Ishikawa (cell line): ENCODE data around the gene MAGI1.

ENCODE experiments used
- CEBPB ChIP-seq: IDR thresholded peaks from 2 replicates; pipeline ENCODE4 v1.6.1; 2012
- CREB1 ChIP-seq: IDR thresholded peaks from 2 replicates; pipeline ENCODE4 v1.6.1; 2012; ENCODE audit warnings: low read depth
- EGR1 ChIP-seq: IDR thresholded peaks from 2 replicates; pipeline ENCODE4 v1.6.1; 2012
- EP300 ChIP-seq: IDR thresholded peaks from 2 replicates; pipeline ENCODE4 v1.6.1; 2012; ENCODE audit warnings: borderline replicate concordance
- FOXM1 ChIP-seq: IDR thresholded peaks from 2 replicates; pipeline ENCODE4 v1.6.1; 2012; ENCODE audit warnings: low read depth, borderline replicate concordance
- NFIC ChIP-seq: IDR thresholded peaks from 2 replicates; pipeline ENCODE4 v1.6.1; 2012
- RAD21 ChIP-seq: IDR thresholded peaks from 2 replicates; pipeline ENCODE4 v1.6.1; 2012; ENCODE audit warnings: low read depth
- TAF1 ChIP-seq: IDR thresholded peaks from 2 replicates; pipeline ENCODE4 v1.6.1; 2012; ENCODE audit warnings: low read depth, mild to moderate bottlenecking
- TCF12 ChIP-seq: IDR thresholded peaks from 2 replicates; pipeline ENCODE4 v1.6.1; 2012; ENCODE audit warnings: low read depth
- TEAD4 ChIP-seq: IDR thresholded peaks from 2 replicates; pipeline ENCODE4 v1.6.1; 2012
- YY1 ChIP-seq: IDR thresholded peaks from 2 replicates; pipeline ENCODE4 v1.6.1; 2012; ENCODE audit warnings: low read depth
- ZBTB7A ChIP-seq: IDR thresholded peaks from 2 replicates; pipeline ENCODE4 v1.6.1; 2012; ENCODE audit warnings: low read depth
- TF ChIP-seq, protein P1 (sequence below): IDR thresholded peaks from 2 replicates; pipeline ENCODE4 v1.6.1; 2012
- TF ChIP-seq, protein P2 (sequence below): IDR thresholded peaks from 2 replicates; pipeline ENCODE4 v1.6.1; 2012; ENCODE audit warnings: low read depth, mild to moderate bottlenecking
- TF ChIP-seq, protein P3 (sequence below): IDR thresholded peaks from 2 replicates; pipeline ENCODE4 v1.6.1; 2012

Gene MAGI1

DNA sequence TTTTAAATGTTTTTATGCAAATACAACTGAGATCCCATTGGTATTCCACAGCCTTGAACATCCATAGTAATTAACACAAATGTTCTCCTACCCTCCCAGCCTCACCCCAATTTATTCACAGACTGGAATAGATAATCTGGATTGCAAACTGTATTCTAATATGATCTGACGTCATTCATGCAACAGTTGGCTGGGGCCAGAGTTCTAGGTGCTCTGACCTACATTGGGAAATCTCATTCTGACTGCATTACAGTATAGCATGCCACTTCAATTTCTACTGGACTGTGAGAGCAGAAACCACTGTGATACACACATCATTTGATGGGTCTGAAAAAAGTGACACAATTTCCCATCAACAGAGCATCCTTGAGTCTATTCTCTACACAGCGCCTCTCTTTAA is 403.1 kb downstream of the MAGI1 start:
- no peak for TF ChIP-seq ZBTB7A
- TF ChIP-seq TEAD4 = no peak
- no peak for TF ChIP-seq CEBPB
- TF ChIP-seq YY1 = no peak
- TF ChIP-seq NFIC = no peak
- TF ChIP-seq TAF1 = no peak
- no peak for TF ChIP-seq CREB1
- no peak for TF ChIP-seq FOXM1
- TF ChIP-seq EGR1 = no peak
- no peak for TF ChIP-seq RAD21
- TF ChIP-seq, protein P1, sequence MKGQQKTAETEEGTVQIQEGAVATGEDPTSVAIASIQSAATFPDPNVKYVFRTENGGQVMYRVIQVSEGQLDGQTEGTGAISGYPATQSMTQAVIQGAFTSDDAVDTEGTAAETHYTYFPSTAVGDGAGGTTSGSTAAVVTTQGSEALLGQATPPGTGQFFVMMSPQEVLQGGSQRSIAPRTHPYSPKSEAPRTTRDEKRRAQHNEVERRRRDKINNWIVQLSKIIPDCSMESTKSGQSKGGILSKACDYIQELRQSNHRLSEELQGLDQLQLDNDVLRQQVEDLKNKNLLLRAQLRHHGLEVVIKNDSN = no peak
- TF ChIP-seq, protein P2, sequence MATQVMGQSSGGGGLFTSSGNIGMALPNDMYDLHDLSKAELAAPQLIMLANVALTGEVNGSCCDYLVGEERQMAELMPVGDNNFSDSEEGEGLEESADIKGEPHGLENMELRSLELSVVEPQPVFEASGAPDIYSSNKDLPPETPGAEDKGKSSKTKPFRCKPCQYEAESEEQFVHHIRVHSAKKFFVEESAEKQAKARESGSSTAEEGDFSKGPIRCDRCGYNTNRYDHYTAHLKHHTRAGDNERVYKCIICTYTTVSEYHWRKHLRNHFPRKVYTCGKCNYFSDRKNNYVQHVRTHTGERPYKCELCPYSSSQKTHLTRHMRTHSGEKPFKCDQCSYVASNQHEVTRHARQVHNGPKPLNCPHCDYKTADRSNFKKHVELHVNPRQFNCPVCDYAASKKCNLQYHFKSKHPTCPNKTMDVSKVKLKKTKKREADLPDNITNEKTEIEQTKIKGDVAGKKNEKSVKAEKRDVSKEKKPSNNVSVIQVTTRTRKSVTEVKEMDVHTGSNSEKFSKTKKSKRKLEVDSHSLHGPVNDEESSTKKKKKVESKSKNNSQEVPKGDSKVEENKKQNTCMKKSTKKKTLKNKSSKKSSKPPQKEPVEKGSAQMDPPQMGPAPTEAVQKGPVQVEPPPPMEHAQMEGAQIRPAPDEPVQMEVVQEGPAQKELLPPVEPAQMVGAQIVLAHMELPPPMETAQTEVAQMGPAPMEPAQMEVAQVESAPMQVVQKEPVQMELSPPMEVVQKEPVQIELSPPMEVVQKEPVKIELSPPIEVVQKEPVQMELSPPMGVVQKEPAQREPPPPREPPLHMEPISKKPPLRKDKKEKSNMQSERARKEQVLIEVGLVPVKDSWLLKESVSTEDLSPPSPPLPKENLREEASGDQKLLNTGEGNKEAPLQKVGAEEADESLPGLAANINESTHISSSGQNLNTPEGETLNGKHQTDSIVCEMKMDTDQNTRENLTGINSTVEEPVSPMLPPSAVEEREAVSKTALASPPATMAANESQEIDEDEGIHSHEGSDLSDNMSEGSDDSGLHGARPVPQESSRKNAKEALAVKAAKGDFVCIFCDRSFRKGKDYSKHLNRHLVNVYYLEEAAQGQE = no peak
- TF ChIP-seq, protein P3, sequence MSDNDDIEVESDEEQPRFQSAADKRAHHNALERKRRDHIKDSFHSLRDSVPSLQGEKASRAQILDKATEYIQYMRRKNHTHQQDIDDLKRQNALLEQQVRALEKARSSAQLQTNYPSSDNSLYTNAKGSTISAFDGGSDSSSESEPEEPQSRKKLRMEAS = no peak
- TF ChIP-seq TCF12 = no peak

DNA sequence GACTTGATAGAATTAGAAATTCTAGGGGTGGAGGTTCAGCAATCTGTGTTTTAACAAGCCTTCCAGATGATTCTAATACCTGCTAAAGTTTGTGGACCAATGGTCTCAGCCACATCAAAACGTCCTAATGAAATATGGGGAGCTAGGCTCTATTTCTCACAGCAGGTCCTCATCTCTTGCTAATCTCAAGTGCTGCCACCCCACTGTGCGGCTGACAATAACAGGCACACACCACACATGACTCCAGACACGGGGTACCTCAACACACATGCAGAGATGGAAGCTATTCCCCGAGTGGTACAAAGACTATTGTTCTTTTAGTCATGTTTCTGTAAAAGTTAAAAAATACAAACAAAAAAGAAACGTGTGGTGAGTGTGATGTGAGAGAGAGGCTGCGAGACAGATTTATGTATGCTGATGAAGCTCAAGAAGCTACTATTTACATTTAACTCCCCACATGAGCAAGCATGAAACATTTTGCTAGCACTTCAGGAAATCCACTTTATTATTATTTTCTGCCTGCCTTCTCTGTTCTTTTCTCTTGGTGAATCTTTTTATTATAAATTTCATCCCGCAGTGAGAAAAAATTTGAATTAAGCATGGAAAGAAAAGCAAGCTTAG is 405.6 kb downstream of the MAGI1 start:
- TF ChIP-seq, protein P1 = no peak
- TF ChIP-seq RAD21 = no peak
- no peak for TF ChIP-seq EGR1
- TF ChIP-seq NFIC = no peak
- no peak for TF ChIP-seq ZBTB7A

DNA sequence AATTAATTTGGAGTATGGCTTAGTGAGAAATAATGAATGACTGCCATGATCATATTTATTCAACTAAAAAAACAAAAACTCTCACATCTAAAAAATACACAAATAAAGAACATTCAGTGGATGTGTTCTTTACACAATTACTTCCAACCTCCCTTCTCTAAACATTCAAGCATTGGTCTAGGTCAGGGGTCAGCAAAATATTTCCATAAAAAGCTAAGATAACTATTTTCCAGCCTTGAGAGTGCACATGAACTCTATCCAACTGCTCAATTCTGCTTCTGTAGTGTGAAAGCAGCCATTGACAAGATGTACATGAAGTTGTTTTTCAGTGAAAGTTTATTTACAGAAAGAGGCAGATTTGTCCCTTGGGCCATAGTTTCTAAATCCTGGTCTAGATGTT is 406.3 kb downstream of the MAGI1 start:
- TF ChIP-seq CREB1 (no peak), YY1 (no peak), CEBPB (no peak), TEAD4 (no peak), ZBTB7A (no peak), TAF1 (no peak), RAD21 (no peak), NFIC (no peak), EGR1 (no peak), EP300 (no peak), TCF12 (no peak), FOXM1 (no peak)
- TF ChIP-seq, protein P2 = no peak
- TF ChIP-seq, protein P1 = no peak
- TF ChIP-seq, protein P3 = no peak

DNA sequence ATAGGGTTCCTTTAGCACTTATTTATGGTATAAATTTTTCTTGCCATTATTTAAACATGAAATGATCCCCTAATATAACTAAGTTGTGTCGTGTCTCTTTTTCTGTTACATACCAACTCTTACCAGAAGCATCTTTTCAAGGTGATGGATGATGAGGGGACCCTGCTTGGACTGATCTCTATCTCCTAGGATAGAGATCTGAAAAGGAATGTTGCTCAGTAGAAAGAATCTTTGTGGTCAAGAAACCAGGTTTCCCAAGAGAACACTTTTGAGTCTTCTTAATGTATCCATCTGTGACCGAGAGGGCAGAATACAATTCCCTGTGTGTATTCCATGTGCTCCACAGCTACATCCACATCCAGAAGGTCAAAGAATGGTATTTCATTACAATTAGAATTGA is 409.7 kb downstream of the MAGI1 start:
- TF ChIP-seq YY1 = no peak
- no peak for TF ChIP-seq CEBPB
- no peak for TF ChIP-seq ZBTB7A
- TF ChIP-seq TAF1 = no peak
- TF ChIP-seq, protein P2 = no peak
- no peak for TF ChIP-seq TEAD4
- TF ChIP-seq, protein P1 = no peak
- no peak for TF ChIP-seq FOXM1
- TF ChIP-seq EP300 = no peak
- no peak for TF ChIP-seq CREB1
- TF ChIP-seq NFIC = no peak
- TF ChIP-seq EGR1 = no peak
- no peak for TF ChIP-seq TCF12
- no peak for TF ChIP-seq RAD21
- TF ChIP-seq, protein P3 = no peak
